WTC11 (cell line): Measurements from ENCODE around the gene GRIK2.

Experiments used
- CREB1 ChIP-seq: sonication (generic); formaldehyde crosslinking; IDR thresholded peaks from 2 replicates; pipeline ENCODE4 v1.8.0; 2023; ENCODE audit warnings: mild to moderate bottlenecking, missing genetic modification reagents
- CTCF ChIP-seq: fragments of 200-600 bp; IDR thresholded peaks from 2 replicates; pipeline ENCODE4 v1.8.0; 2022; ENCODE audit warnings: antibody characterized with exemption
- FOXP4 ChIP-seq: sonication (generic); formaldehyde crosslinking; IDR thresholded peaks from 2 replicates; pipeline ENCODE4 v1.8.0; 2022; ENCODE audit warnings: mild to moderate bottlenecking, missing genetic modification reagents
- NFYB ChIP-seq: sonication (generic); formaldehyde crosslinking; conservative IDR thresholded peaks from 2 replicates; pipeline ENCODE4 v1.8.0; 2022; ENCODE audit warnings: low read depth, missing genetic modification reagents
- RELA ChIP-seq: sonication (generic); formaldehyde crosslinking; IDR thresholded peaks from 2 replicates; pipeline ENCODE4 v1.8.1; 2022; ENCODE audit warnings: missing genetic modification reagents, mild to moderate bottlenecking, borderline replicate concordance
- TF ChIP-seq, protein P1 (sequence below): sonication (generic); formaldehyde crosslinking; IDR thresholded peaks from 2 replicates; pipeline ENCODE4 v1.8.1; 2022; ENCODE audit warnings: low read depth, mild to moderate bottlenecking, moderate library complexity, missing genetic modification reagents, borderline replicate concordance

DNA sequence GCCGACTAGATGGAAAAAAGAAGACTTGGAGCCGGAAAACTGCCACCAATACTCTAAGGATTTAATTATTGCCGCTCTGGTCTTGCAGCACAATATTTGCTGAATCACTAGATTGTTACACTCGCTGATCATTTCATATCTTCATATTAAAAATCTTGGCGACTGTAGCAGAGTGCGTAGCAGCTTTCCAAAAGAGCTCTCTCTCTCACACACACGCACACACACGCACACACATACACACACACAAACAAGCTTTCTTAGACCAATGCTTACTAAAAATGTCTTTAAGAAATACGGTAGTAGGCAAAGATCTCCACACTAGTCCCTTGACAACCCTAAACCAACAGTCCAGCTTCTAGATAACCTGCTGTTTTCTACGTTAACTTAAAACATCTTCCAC, 7.7 kb downstream of the GRIK2 start:
- no peak for TF ChIP-seq CTCF
- TF ChIP-seq FOXP4 (CRISPR knock-in tag), result no peak
- TF ChIP-seq RELA (CRISPR knock-in tag), result no peak
- TF ChIP-seq CREB1 (CRISPR knock-in tag), result no peak
- no peak for TF ChIP-seq NFYB (CRISPR knock-in tag)
- TF ChIP-seq, protein P1, sequence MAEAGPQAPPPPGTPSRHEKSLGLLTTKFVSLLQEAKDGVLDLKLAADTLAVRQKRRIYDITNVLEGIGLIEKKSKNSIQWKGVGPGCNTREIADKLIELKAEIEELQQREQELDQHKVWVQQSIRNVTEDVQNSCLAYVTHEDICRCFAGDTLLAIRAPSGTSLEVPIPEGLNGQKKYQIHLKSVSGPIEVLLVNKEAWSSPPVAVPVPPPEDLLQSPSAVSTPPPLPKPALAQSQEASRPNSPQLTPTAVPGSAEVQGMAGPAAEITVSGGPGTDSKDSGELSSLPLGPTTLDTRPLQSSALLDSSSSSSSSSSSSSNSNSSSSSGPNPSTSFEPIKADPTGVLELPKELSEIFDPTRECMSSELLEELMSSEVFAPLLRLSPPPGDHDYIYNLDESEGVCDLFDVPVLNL, result no peak
